GM19035 (cell line): ENCODE measurements around the gene MPPE1.
"Not testable (repeated sequence)": the region's sequence is repeated elsewhere in the genome, so short reads cannot be mapped to it uniquely, and the experiment has no call there.

Experiments used
- ATAC-seq: cut with Tn5 transposase; IDR thresholded peaks from one replicate; pipeline ENCODE4 v1.9.1; 2021; ENCODE audit not compliant: unreplicated experiment

The MPPE1 gene

DNA sequence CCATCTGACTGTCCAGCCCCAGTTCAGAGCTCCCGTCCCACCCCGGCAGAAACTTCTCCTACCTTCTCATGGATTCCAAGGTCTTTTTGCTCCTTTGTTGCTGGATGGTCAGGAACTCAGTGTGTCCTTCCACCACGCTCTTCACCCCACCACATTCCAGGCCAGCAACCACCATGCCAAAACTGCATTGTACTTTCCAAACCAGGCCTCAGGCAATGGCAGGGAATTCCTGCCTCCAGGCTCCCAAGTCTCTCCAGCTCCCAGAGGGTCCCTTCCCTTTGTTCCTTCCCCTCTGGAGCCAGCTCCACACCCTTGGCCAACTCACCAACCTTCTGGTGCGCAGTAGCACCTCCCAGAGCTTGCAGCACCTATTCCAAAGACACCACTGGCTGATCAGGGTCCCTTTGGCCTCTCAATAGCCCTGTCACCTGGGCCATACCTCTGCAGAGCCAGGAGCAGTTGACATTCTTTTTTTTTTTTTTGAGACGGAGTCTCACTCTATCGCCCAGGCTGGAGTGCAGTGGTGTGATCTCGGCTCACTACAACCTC lies 48.8 kb downstream of the MPPE1 start:
- no peak for ATAC-seq

DNA sequence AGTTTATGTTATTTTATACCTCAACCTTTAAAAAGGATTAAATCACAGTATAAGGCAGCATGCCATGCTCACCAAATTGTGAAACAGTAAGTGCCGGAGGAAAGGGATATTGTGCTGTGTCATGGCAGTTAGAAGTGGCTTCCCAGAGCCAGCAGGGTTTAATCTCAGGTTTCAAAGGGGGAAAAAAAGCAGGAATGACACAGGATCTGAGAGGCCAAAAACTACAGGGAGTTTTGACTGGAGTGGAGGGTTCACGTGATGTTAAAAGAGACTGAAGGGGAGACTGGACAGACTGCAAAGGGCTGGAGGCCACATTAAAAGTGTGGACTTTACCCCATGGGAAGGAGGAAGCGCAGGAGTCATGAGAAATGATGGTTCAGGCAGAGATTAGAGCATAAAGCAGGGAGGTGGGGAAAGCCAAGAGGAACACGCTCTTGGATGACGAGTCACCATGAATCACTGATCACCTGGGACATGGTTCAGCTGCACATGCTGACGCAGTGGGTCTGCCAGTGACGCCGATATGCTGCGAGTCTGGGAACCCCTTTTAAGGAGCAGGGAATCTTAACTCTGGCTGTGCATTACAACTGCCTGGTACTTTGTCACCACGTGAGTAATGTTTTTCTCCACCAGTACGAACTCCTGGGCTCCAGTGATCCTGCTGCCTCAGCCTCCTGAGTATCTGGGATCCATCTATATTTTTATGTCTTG lies 50.8 kb downstream of the MPPE1 start:
- ATAC-seq, result no peak

DNA sequence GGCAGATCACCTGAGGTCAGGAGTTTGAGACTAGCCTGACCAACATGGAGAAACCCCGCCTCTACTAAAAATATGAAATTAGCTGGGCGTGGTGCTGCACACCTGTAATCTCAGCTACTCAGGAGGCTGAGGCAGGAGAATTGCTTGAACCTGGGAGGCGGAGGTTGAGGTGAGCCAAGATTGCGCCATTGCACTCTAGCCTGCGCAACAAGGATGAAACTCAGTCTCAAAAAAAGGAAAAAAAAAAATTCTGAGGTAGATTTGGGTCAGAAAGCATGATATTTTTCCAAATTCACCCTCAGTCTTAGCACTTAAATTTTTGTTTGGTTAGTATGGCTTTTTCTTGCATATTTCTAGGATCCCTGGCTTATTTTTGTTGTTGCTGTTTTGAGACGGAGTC lies 53.6 kb downstream of the MPPE1 start:
- ATAC-seq, result not testable (repeated sequence)

DNA sequence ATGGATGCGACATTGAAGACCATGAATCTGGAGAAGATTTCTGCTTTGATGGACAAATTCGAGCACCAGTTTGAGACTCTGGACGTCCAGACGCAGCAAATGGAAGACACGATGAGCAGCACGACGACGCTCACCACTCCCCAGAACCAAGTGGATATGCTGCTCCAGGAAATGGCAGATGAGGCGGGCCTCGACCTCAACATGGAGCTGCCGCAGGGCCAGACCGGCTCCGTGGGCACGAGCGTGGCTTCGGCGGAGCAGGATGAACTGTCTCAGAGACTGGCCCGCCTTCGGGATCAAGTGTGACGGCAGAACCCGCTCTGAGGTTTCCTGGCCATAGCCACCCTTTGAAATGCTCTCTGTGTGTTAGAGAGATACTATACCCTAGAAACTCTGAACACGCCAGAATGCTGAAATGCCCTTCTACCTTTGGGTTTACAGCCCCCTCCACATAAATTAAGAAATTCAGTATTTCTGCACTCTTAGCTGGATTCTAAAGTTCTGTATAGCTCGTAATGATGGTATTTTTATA lies 56.2 kb downstream of the MPPE1 start:
- ATAC-seq, result peak; percentile 23

DNA sequence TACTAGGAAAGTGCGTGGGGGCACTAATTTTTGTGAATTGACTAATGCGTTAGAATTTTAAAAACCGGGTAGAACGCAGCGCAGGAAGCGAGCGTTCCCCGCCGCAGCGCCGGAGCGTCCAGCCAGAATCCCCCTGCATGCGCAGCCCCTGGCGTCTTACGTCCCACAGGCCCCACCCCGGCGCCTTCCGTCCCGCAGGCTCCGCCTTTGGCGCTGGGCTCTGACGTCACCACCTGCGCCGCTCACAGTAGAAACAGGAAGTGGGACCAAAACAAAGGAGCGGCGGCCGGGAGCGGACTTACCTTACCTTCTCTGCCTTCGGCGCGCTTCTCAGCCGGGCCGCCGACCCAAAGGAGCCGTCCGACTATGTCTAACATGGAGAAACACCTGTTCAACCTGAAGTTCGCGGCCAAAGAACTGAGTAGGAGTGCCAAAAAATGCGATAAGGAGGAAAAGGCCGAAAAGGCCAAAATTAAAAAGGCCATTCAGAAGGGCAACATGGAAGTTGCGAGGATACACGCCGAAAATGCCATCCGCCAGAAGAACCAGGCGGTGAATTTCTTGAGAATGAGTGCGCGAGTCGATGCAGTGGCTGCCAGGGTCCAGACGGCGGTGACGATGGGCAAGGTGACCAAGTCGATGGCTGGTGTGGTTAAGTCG lies 56.8 kb downstream of the MPPE1 start, which contains the start of gene CHMP1B:
Gene CHMP1B, plus strand, starts transcription at position 268 of the 660 bp plus-strand sequence. Its CDS starts 99 bp downstream, at position 367.
- peak; percentile 95 for ATAC-seq

DNA sequence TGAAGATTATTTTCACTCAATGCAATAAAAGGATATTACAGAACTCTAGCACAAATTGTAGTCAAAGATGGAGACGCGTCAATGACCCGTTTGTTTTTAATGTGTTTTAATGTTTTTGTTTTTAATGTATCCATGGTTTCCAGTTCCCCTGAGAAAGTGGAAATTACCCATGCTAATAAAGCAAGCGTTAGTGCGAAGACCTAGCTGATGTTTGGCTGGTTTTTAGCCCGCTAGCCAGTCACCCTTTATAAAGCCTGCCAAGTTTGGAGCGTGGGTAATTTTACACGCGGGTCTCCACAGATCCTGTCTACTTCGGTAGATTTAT lies 57.3 kb downstream of the MPPE1 start:
- ATAC-seq, result peak; percentile 36

DNA sequence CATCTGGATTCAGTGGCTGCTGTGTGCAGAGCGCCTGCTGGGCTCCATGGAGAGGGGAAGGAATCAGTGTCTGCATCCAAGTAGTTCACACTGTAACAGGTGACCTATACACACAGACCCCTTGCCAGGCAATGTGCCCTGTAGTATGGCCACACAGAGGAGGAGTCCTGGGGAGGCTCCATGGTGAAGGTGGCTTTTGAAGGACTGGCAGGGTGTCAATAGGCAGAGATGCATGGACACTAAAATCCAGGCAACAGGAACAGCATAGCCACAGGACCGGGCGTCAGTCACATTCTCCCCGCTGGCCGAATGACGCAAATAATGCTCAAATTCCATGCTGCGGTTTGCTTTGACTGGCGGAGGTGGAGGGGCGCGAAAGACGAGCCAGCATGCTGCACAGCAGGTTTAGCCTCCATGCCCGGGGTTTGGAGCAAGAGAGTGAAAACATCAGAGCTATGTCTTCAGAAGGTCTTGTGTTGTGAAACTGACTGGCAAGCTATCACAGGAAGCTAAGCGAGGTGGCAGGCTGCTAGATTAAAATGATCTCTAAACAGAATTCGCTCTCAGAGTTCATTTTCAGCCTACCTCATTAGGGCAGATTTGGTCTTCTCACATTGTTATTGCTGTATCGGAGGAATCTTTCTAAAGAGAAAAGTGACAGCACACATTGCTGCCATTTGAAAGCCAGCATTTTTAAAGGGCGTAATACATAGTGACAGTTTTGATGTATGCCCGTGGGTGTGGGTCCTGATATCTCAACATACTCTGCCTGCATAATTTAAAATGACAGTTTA lies 58.1 kb downstream of the MPPE1 start:
- no peak for ATAC-seq

DNA sequence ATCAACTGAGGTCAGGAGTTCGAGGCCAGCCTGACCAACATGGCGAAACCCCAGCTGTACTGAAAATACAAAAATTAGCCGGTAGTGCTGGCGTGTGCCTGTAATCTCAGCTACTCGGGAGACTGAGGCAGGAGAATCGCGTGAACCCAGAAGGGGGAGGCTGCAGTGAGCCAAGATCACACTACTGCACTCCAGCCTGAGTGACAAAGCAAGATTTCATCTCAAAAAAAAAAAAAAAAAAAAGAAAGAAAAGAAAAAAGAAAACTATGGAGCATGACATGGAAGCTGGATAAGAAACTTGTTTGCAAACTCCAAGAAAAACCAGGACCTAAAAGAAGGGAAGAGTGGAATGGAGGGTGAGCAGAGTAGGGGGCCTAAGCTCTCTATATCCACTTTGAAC lies 58.8 kb downstream of the MPPE1 start:
- ATAC-seq, result no peak

DNA sequence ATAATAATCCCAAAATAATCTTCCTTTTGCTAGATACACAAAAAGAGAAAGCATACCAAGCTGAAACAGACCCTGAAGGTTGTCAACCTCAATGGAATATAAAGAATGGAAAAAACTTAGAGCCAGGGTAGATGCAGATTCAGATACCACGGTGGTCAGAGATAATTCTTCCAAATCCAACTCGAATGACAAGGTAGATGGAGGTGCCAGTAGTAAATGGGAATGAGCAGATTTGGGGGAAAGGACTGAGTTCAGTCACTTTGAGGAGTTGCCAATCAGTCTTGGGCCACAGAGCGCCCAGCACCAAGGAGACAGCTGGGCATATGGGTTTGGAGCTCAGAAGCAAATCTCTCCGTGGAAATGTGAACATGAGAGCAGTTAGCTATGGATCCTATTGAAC lies 60.3 kb downstream of the MPPE1 start:
- ATAC-seq, result no peak

DNA sequence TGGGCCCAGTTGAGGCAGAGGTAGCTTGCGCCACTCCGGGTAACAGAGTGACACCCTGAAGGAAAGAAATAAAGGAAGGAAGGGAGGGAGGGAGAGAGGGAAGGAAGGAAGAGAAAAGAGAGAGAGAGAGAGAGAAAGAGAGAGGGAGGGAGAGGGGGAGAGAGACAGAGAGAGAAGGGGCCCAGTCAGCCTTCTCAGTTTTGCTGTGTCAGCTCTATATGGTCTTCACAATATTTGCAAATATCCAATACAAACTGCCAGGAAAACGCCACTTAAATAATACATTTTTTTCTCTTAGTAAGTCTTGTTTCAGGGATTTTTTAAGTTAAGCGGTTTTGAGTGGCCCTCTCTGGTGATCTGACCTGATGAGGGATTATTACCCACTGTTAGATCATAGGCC lies 62.5 kb downstream of the MPPE1 start:
- ATAC-seq, result no peak

DNA sequence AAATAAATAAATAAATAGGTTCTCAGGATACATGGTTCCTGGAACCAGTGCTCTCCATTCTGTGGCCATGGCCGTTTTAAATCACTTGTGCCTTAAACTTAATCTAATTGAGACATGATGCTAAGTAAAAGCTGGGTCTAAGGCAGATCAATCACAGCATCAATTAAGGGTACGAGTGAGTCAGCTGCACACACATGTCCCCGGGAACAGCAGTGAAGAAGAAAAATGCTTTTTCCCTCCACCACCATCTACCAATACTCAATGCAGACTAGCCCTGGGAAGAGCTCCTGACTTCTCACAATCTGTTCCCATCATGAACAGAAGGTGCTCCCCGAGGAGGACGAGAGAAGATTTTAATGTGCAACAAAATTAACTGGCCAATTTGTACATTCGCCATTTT lies 63.7 kb downstream of the MPPE1 start:
- ATAC-seq, result no peak

DNA sequence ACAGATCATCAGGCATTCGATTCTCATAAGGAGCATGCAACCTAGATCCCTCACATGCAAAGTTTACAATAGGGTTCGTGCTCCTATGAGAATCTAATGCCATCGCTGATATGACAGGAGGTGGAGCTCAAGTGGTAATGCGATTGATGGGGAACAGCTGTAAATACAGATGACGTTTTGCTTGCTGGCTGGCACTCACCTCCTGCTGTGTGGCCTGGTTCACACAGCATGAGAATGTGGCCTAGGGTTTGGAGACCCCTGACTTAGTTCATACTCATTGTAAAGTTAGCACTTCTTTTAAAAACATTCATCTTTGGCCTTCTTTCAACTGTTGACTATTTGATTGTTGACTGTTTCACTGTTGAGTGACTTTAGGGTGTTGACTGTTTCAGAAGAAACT lies 65.6 kb downstream of the MPPE1 start:
- ATAC-seq, result no peak

DNA sequence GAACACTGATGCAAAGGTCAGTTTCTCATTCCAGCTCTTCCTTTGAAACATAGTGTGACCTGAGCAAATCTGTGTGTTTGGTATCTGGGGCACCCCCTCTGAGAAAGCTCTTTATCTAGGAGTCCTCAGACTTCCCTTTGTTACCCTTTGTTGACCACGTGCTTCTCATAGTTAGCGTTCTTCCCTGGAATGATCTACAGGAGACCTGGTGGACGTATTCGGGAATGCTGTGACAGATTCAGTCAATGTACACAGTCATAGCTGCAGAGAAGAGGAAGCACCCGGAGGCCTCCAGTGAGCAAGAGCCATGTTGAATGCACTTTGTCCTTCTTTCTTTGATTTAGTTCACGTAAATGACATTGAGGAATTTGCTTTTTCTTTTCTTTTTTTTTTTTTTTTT lies 67.6 kb downstream of the MPPE1 start:
- ATAC-seq, result no peak

DNA sequence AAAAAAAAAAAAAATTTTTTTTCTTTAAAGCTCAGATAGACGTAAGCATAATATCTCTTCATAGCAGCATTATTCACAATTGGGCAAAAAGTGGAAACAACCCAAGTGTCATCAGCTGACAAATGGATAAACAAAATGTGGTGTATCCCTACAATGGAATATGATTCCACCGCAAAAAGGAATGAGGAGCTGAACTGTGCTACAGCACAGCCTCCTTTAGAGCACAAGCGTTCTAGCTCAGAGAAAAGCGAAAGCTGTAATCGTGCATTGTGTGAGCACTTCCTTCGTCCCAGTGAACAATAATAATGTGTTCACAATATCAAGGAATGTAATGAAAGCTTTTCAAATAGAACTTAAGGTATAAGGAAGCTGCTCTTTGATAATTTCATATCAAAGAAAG lies 68.6 kb downstream of the MPPE1 start:
- no peak for ATAC-seq

DNA sequence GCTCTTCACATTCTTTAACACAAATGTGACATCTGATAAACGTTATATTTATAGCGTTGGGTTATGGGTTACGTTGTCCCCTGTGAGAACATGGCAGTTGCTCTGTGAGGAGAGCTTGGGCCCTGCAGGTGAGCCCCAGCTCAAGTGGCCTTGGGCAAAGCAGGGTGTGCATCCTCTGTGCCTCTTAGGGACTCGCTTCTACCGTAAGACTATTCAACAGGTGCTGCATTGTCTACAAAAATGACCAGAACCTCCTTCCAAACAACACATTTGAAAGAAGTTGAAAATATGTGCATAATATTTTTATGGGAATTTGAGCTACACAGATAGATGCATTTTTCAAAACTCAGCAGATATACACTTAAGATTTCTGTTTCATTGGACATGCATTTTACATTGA lies 73.3 kb downstream of the MPPE1 start:
- ATAC-seq, result no peak
